ENCODE data around the gene GMEB2. TPM values are rescaled to one million over a fixed set of nuclear protein-coding genes. Genes with fewer than 3 reads are reported as not detected.

Gene GMEB2
- total RNA-seq, 2 experiments from 2014 or later = 20.5 to 21.6 TPM

DNA sequence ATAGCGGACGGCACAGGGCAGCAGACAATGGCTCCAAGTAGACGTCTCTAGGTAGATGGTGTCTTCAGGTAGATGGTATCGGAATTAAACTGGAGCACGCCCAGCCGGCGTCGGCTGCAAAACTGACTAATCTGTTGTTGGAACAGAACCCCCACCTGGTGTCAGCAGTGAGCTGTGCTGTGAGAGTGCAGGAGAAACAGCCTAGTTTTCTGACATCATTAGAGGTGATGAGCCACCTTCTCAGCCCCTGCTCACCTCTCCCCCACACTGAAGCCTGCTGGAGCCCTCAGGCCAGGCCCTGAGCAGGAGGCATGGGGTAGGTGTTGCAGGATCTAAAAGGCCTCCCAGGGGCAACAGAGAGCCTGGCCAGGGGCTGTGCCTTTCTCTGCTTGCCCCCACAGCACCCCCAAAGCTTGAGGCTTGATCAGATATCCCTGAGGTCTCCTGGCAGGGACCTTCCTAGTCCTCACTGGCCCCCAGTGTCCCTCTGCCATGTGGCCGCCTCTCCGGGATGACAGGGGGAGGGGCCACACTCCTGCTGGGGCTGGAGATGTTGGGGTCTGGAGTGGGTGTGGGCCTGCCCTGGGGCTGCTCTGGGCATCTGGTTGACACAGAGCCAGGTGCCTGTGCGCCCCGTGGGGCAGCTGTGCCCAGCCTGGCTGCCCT, 46.0 kb downstream of the GMEB2 start:
- peak; percentile 87 for ATAC-seq (ENCODE audit: low read depth)
- POLR2A ChIA-PET = interaction anchor here (0.6 to 1.4 kb wide), 2 partner anchors 12 to 60 kb away, joined by 3 read pairs; no protein-coding TSS in a partner anchor
- no peak for DNase-seq
- H3K36me3 Mint-ChIP-seq = no peaks in the 10 kb centered on the region
- no peak overlapping the region for H3K27ac Mint-ChIP-seq
- H3K9me3 Mint-ChIP-seq = no peaks in the 10 kb centered on the region
- H3K27me3 Mint-ChIP-seq = peaks cover 27% of the 10 kb centered on the region
- no peak overlapping the region for H3K4me3 Mint-ChIP-seq
- no peaks in the 10 kb centered on the region for H3K4me1 Mint-ChIP-seq

DNA sequence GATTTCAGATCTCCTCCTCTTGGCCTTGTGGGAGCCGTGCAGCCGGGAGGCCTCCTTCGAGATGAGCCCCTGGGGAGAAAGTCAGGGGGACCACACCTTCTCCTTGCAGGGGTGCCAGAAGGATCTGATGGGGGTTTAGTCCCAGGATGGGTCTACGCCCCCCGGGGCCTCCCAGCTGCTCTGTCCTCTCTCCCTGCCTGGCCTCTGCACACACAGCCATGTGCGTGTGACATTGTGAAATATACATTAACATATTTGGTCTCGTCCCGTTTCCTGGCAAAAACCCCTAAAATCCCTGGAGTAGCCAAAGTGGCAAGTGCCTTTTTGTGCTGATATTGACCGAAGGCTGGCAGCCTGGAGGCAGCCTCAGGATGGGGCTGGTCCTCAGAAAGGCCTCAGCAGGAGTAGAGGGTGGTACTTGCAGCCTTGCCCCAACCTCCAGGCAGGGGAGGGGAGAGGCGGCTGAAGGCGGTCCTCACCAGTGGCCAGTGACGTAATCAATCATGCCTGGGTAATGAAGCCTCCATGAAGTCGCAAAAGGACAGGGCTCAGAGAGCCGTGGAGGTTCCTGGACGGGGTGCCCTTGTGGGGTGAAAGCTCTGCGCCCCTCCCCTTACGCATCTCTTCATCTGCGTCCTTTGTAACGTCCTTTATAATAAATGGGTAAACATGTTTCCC, 47.7 kb downstream of the GMEB2 start:
- Mint-ChIP-seq H3K4me1 (no peaks in the 10 kb centered on the region), H3K4me3 (no peak overlapping the region), H3K36me3 (no peaks in the 10 kb centered on the region), H3K27me3 (peaks cover 29% of the 10 kb centered on the region), H3K9me3 (no peaks in the 10 kb centered on the region), H3K27ac (no peak overlapping the region)
- DNase-seq (no peak), ATAC-seq (ENCODE audit: low read depth) (no peak)
- POLR2A ChIA-PET = interaction anchor here (1.0 kb wide), 1 partner anchor 41 kb away, joined by 3 read pairs; no protein-coding TSS in a partner anchor

DNA sequence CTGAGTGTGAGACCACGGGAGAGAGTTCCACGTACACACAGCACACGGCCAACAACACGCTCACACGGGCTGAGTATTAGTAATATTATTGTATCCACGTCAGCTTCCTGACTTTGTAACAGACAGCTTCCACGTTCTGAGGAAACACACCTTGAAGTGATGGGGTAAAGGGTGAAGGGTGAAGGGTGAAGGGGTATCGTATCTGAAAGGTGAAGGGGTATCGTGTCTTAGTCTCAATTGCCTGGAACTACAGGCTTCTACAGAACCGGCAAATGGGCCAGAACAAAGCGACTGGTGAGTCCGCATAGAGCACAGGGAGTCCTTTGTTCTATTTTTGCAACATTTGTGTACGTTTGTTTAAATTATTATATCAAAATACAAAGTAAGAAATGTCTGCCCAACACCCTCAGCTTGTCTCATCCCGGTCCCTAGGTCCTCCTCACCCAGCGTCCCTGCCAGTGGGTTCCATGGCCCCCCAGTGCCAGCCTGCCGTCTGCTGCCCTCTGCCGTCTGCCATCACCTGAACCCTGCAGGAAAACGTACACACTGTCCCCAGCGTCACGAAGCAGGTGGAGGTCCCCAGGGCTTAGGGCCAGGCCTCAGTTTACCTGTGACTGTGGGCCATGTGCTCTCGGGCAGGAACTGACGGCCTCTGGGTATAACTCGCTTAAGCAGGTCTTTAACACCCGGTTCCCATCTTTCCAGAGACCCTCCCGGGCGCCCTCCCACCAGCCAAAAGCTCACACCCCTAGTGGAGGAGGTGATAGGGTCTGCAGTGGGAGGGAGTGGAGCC, 48.5 kb downstream of the GMEB2 start:
- POLR2A ChIA-PET = interaction anchor here (0.7 to 1.0 kb wide), 2 partner anchors 10 to 41 kb away, joined by 3 read pairs; no protein-coding TSS in a partner anchor
- H3K4me1 Mint-ChIP-seq = no peaks in the 10 kb centered on the region
- DNase-seq = no peak
- no peak overlapping the region for H3K27ac Mint-ChIP-seq
- no peaks in the 10 kb centered on the region for H3K9me3 Mint-ChIP-seq
- ATAC-seq (ENCODE audit: low read depth) = no peak
- H3K36me3 Mint-ChIP-seq = peaks cover 1% of the 10 kb centered on the region
- H3K4me3 Mint-ChIP-seq = no peak overlapping the region
- peaks cover 29% of the 10 kb centered on the region for H3K27me3 Mint-ChIP-seq

DNA sequence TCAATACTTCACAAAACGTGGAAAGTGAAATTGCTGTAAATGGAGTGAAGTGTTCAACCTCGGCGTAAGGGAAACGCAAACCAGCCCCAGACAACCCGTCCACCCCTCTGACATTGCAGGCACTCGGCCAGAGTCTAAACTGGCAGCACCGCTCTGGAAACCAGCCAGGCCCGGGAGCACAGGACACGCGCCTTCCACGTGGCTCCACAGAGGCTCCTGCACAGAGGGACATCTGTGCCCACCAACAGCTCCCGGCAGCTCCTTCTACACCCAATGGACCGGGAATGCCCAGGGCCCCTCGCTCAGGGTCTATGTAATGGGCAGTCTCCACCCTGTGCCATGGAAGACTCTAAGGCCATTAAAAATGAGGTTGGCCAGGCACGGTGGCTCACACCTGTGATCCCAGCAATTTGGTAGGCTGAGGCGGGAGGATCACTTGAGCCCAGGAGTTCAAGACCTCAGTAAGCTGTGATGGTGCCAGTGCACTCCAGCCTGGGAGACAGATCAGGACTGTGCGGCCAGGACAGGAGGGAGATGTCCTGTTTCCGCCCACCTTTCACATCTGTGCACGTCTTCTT, 49.5 kb downstream of the GMEB2 start:
- Mint-ChIP-seq H3K4me3 (no peak overlapping the region), H3K4me1 (no peaks in the 10 kb centered on the region), H3K9me3 (no peaks in the 10 kb centered on the region), H3K27ac (no peak overlapping the region), H3K27me3 (peaks cover 25% of the 10 kb centered on the region), H3K36me3 (peaks cover 1% of the 10 kb centered on the region)
- POLR2A ChIA-PET = no interaction called here
- no peak for DNase-seq
- ATAC-seq (ENCODE audit: low read depth) = no peak

DNA sequence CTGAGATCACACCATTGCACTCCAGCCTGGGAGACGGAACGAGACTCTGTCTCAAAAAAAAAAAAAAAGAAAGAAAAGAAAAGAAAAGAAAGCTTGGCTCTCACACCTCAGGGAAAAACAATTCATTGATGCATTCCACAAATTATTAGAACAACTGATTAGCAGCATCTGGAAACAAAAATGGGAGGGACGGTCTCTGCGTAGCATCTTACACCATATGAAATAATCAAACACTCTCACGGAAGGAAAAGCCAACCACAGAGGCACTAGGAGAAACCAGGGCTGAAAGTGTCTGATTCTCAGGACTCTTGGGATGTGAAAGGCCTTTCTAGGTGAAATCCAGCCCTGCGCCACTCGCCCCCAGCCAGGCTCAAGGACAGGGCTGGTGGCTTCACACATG, 50.6 kb downstream of the GMEB2 start:
- H3K4me1 Mint-ChIP-seq = no peaks in the 10 kb centered on the region
- POLR2A ChIA-PET = no interaction called here
- H3K36me3 Mint-ChIP-seq = peaks cover 1% of the 10 kb centered on the region
- no peaks in the 10 kb centered on the region for H3K9me3 Mint-ChIP-seq
- ATAC-seq (ENCODE audit: low read depth) (no peak), DNase-seq (no peak)
- H3K4me3 Mint-ChIP-seq = no peak overlapping the region
- no peak overlapping the region for H3K27ac Mint-ChIP-seq
- peaks cover 25% of the 10 kb centered on the region for H3K27me3 Mint-ChIP-seq

DNA sequence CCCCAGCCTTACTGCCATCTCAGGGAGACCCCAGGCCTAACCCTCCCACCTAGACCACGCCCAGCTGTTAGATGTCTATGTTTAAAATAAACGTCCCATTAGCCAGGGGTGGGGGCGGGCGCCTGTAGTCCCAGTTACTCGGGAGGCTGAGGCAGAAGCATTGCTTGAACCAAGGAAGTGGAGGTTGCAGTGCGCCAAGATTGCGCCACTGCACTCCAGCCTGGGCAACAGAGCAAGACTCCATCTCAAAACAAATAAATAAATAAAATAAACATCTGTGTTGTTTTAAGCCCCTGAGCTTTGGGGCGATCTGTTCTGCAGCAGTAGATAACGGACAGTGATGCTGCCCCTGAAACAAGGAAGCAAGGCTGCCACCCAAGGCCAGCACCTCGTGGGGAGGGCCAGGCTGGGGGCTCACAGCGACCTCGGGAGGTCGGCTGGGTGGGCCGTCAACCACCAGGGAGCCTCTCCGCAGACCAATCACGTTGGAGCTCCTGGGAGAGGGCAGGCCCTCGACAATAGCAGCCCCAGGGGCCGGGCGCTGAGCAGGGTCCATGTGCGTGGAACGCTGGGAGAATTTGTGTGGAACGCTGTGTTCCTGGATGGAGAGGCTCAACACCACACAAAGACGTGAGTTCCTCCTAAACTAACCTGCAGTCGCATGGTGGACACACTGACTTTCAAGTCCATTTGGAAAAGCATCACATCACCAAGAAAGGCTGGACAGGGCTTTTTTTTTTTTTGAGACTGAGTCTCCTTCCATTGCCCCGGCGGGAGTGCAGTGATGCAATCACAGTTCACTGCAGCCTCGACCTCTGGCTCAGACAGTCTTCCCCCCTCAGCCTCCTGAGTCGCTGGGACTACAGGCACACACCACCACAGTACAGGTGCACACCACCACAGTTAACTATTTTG, 51.8 kb downstream of the GMEB2 start:
- Mint-ChIP-seq H3K4me3 (peak overlapping the region; percentile 45), H3K9me3 (no peaks in the 10 kb centered on the region), H3K27ac (no peak overlapping the region), H3K27me3 (peaks cover 22% of the 10 kb centered on the region), H3K36me3 (peaks cover 1% of the 10 kb centered on the region), H3K4me1 (no peaks in the 10 kb centered on the region)
- POLR2A ChIA-PET = interaction anchor here (2.1 to 3.1 kb wide), 2 partner anchors 54 to 67 kb away, joined by 10 to 14 read pairs; partner anchors contain the start of gene PPDPF
- ATAC-seq (ENCODE audit: low read depth) = no peak
- DNase-seq = no peak

DNA sequence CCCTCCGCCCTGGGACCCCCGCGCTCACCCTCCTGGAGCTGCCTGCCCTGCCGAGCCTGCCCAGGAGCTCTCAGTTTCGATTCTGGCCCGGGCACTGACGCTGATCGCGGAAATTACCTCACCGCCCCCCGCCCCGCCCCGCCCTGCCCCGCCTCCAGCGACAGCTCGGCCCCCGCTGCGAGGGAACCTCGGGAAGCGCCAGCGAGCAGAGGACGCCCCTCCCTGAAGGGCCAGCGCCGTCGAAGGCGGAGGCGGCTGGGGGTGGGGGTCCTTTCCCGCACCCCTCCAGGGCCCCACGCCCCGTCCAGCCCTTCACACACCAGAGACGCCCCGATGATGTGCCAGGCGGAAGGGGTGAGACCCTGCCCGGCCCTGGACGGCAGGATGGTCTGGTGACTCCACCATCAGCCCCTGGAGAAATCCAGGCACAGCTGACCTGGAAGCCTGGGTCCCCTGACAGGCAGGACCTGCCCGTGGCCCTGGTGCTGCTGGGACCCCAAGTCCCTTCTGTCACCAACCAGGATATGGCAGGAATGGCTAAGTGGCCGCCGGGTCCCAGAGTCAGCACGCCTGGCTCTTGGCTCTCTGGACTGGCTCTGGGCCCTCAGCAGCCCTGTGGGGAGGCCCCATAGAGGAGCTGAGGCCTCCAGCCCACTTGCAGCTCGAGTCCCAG, 52.6 kb downstream of the GMEB2 start, which contains the start of gene HELZ2:
HELZ2 (minus strand) TSS at position 84 of the 673 bp plus-strand sequence. CDS start 1,854 bp downstream, outside the sequence.
- Mint-ChIP-seq H3K36me3 (peaks cover 1% of the 10 kb centered on the region), H3K9me3 (no peaks in the 10 kb centered on the region), H3K27ac (peak within 1 kb of the TSS; percentile 95), H3K27me3 (peaks cover 19% of the 10 kb centered on the region), H3K4me3 (peak within 1 kb of the TSS; percentile 91), H3K4me1 (no peaks in the 10 kb centered on the region)
- peak; percentile 88 for ATAC-seq (ENCODE audit: low read depth)
- POLR2A ChIA-PET = interaction anchor here (0.6 to 3.1 kb wide), 13 partner anchors 9 to 302 kb away, joined by 3 to 14 read pairs (median 3); partner anchors contain the start of genes ARFGAP1, GMEB2, PPDPF and PTK6
- DNase-seq = peak; percentile 77

DNA sequence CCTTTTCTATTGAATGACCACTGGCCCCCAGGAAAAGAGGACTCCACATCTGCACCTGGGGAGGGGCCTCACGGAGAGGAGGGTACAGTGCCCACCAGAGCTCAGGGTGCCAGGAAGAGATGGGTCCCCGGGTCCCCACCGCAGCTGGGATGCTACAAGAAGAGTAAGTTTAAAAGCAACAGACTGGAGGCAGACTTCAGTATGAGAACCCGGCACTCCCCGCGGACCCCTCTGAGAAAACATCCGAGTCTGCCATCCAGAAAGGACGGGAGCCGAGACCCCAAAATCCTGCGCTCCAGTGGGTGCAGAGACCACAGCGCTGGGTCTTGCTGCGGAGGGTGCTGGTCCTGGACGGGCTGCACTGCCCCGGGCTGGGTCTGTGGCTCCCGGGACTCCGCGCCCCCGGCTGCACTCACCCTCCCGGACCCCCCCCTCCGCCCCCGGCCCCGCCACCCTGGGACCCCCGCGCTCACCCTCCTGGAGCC, 53.2 kb downstream of the GMEB2 start:
- H3K9me3 Mint-ChIP-seq = no peaks in the 10 kb centered on the region
- POLR2A ChIA-PET = interaction anchor here (0.6 to 3.1 kb wide), 13 partner anchors 8 to 301 kb away, joined by 3 to 14 read pairs (median 3); partner anchors contain the start of genes ARFGAP1, GMEB2, PPDPF and PTK6
- peaks cover 16% of the 10 kb centered on the region for H3K27me3 Mint-ChIP-seq
- peaks cover 1% of the 10 kb centered on the region for H3K36me3 Mint-ChIP-seq
- ATAC-seq (ENCODE audit: low read depth) (peak; percentile 30), DNase-seq (peak; percentile 47)
- H3K27ac Mint-ChIP-seq = peak overlapping the region; percentile 95
- H3K4me1 Mint-ChIP-seq = peaks cover 2% of the 10 kb centered on the region
- peak overlapping the region; percentile 91 for H3K4me3 Mint-ChIP-seq

DNA sequence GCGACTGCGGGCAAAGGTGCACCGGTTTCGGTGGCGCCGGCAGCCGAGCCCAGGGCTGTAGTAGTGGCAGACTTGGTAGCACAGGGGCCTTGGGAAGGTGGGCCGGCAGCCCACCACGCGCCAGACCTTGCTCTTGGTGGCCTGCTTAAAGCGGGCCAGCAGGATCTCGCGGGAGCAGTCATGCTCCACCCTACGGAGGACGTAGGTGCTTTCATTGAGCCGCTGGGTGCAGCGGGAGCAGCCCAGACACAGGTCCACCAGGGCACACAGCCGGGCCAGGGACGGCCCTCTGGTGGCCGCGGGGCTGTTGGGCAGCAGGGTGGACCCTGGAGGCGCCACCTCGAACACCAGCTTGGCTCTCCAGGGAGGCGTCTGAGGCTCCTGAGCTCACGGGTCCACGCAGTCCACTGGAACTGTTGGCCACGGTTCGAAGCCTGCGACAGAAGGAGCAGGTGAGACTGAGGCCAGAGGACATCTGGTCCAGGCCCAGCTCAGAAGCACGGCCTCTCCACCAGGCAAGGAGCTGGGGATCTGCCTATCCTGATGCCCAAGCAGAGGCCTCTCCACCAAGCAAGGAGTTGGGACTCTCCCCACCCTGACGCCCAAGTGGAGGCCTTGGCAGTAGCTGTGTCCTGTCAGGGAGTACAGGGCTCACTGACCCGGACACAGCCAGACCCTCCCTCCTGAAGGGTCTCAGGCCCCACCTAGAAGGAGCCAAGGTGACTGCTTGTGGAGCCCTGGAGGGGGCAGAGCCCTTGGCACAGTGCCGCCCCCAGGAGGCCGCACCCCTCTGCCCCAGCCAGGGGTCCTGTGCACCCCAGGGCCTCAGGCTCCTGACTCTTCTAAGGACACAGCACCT, 53.9 kb downstream of the GMEB2 start:
- Mint-ChIP-seq H3K4me1 (peaks cover 4% of the 10 kb centered on the region), H3K27me3 (peaks cover 14% of the 10 kb centered on the region), H3K4me3 (peak overlapping the region; percentile 91), H3K36me3 (peaks cover 3% of the 10 kb centered on the region), H3K9me3 (no peaks in the 10 kb centered on the region), H3K27ac (peak overlapping the region; percentile 95)
- POLR2A ChIA-PET = interaction anchor here (0.6 to 3.1 kb wide), 8 partner anchors 10 to 85 kb away, joined by 3 to 14 read pairs (median 6); partner anchors contain the start of genes PPDPF and RTEL1
- peak; percentile 16 for ATAC-seq (ENCODE audit: low read depth)
- DNase-seq = peak; percentile 45

DNA sequence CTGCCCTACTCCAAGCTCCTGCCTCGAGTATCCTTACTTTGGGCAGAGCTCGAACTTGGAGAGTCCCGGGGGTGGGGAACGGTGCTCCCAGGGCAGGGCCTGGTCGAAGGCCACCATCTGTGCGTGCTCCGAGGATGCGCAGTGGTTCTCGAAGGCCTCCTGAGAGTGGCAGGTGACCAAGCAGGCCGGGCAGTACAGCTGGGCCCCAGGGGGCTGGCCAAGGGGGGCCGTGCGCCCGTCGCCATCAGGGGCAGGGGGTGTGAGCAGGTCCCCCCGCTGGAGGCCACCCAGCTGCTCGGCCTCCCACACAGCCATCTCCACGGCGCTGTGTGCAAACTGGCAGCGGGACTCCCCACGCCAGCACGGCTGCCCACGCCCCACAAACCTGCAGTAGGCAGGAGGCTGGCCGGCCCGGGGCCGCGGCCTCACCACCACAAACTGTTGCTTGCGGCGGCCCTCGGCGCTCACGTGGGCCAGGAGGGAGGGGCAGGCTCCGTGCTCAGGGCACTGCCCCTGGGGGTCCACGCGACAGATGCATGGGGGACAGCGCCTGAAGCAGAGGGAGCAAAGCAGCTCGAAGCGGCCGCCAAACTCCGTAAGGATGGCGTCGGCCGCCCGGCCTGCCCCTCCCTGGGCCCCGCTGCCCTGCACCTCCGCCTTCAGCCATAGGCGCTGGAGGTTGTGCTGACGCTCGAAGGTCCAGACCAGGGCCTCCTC, 54.7 kb downstream of the GMEB2 start:
- POLR2A ChIA-PET = interaction anchor here (0.6 to 3.1 kb wide), 3 partner anchors 20 to 69 kb away, joined by 4 to 10 read pairs (median 9); no protein-coding TSS in a partner anchor
- no peaks in the 10 kb centered on the region for H3K9me3 Mint-ChIP-seq
- peaks cover 11% of the 10 kb centered on the region for H3K27me3 Mint-ChIP-seq
- peaks cover 12% of the 10 kb centered on the region for H3K4me1 Mint-ChIP-seq
- H3K36me3 Mint-ChIP-seq = peaks cover 5% of the 10 kb centered on the region
- no peak overlapping the region for H3K27ac Mint-ChIP-seq
- no peak overlapping the region for H3K4me3 Mint-ChIP-seq
- DNase-seq (no peak), ATAC-seq (ENCODE audit: low read depth) (no peak)

All from activated naive CD8-positive, alpha-beta T cell treated with anti-CD3 and anti-CD28 coated beads, Interleukin-2, amount 10 ng/mL, durations not matched to agents 7 days and 5 days (primary cell).